Stimulated activated CD8-positive, alpha-beta memory T cell treated with anti-CD3 and anti-CD28 coated beads, Interleukin-15, amount 100 ng/mL, for 1 hour (primary cell): Measurements from ENCODE around the gene RBM19.

Experiments used
- DNase-seq: peaks from one replicate; pipeline ENCODE4 v3.0.0-alpha.2; 2020; ENCODE audit warnings: low read depth

RBM19 gene

GRCh38 chr12:113882690-113883089, 83.4 kb downstream of the RBM19 start:
- DNase-seq, result no peak

DNA sequence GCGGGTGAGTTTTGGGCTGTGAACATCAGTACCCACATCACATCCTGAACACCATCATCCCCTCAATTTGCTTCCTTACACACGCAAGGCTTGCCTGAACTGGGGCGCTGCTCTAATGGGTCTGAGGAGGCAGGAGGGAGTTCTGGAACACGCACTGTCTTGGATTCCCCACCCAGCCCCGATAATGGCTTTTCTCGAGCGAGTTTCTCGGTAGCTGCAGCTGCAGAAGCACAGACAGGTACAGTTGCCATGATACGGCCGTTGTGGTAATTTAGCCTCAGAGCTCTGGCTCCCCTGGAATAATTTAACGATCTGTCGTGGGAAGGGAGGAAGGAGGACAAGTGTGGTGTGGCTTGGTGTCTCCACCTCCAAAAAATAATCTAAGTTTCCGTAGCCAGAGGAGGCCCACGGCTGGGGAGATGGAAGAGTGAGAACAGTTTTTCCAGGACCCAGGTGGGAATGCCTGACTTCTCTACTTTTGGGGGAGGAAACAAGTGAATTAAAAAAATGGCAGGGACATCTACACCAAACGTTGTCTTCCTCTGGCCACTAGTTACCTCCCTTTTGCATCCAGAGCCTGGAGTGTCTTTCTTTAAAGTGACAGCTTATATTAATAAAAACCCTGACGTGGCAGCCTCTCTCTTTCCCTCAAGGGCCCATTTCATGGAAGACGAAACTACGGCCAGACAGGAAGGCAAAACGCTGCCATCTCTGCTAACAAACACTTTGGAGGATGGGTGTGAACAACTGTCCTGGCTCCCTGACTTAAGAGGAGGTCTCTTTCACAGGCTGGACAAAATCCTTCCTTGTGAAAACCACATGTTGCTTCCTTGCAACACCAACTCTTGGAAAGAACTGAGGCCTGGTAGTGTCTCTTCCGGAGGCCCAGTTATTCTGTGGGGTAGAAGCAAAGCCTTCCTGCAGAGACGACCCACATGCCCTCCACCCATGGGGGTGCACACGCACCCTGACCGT, 84.8 kb downstream of the RBM19 start:
- no peak for DNase-seq

- no peak for DNase-seq
These were observed 85.8 kb downstream of the RBM19 start for GRCh38 chr12:113880326-113880725.

DNA sequence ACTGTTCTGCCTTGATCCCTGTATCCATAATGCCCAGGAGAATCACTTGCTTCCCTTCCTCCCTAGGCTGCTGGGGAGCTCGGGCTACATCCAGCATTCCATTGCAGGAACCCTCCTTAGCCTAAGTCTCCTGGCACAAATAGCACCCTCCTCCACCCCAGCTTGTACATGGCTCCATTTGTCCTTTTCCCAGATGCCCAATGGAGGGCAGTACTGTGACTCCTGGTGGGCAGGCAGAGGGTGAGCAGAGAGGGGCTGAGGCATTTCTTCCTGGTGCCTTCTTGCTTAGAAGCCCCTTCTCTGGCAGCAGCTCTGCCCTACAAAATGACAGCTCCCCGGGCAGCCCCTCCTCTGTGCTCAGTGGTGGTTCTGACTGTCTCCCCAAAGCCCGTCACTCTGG, 86.5 kb downstream of the RBM19 start:
- no peak for DNase-seq

- no peak for DNase-seq
These were observed 88.5 kb downstream of the RBM19 start for GRCh38 chr12:113877607-113878006.

DNA sequence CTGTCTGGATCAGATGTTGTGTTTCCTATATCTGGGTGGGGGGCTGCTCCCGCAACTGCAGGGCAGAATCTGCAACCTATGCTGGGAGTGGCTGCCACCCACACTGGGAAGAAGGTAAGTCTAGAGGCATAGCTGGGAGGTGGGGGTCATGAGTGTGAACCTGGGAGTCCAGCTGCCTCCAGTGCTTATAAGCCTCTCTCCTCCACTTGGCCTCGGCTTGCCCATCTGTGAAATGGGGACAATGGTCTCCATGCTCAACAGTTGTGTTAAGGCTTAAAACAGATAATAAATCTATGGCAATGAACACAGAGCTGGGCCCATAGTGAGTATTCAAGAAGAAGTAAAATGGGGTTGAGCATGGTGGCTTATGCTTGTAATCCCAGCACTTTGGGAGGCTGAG, 90.0 kb downstream of the RBM19 start:
- no peak for DNase-seq

DNA sequence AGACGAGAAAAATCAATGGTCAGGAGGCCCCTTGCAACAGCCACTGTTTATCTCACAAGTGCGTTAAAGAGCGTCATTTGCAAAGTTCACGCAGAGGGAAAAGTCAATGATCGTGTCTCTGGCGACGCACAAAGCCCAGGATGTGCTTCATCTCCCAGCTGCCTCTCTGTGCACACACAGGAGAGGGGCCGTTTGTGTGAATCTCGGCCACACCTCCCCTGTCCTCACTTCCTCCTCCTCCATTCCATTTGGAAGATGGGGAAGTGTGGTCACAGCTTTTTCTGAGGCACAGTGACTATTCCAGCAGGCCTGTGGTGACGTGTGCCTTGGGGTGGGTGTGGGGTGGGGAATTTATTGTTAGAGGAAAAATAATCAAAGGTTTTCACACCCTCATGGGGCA, 90.4 kb downstream of the RBM19 start:
- no peak for DNase-seq

GRCh38 chr12:113874999-113875561, 91.0 kb downstream of the RBM19 start:
- DNase-seq, result no peak

DNA sequence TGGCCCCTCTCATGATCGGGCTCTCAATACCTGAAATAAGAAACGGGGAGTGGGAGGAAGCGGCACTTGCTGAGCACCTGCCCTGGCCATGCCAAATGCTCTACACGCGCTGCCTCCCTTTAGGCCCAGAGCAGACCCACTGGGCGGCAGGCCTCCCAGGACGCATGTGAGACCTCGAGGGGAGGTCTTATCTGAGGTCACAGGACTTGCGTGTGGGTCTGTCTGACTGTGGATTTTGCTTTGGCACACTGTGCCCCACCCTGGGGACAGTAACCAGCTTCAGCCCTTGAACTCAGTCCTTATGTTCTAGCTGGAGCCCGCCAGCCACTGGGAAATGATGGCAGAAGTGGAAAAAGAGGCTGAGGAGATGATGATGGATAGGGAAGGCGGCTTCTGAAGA, 91.8 kb downstream of the RBM19 start:
- no peak for DNase-seq

GRCh38 chr12:113873740-113874139, 92.4 kb downstream of the RBM19 start:
- DNase-seq, result no peak

DNA sequence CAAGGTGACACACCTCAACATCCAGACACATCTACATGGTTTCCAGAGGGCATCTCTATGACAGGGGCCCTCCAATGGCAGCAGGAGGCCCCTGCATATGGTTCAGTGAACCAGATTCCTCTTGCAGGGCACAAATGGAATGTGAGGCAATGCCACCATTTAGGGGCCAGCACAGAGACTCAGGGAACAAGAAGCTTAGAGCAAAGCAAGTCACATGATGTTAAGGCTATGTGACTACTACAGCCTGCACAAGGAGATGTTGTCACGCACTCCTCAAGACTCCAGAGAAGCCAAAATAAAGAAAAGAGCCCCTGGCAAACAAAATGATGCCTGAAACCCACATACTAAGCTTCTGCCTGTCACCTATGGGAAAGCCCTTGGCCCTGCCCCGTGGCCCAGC, 95.2 kb downstream of the RBM19 start:
- DNase-seq, result no peak

GRCh38 chr12:113870035-113870434, 96.1 kb downstream of the RBM19 start:
- no peak for DNase-seq

DNA sequence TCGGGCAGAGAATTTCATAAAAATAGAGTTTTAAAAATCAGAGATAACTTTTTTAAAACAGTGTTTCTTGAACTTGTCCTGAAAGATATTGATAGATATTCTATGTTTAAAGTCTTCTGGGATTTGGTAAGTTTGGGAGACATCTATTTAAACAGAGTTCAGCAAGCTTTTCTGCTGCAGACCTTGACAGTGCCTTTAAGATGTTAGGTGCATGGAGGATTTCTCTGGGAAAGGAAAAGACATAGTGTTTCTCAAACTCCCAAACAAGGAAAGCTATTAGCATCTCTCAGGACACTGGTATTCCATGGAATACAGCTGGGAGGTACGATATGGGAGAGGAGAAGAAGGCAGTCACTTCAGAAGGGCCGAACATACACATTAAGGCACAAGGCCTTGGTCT, 97.8 kb downstream of the RBM19 start:
- no peak for DNase-seq

DNA sequence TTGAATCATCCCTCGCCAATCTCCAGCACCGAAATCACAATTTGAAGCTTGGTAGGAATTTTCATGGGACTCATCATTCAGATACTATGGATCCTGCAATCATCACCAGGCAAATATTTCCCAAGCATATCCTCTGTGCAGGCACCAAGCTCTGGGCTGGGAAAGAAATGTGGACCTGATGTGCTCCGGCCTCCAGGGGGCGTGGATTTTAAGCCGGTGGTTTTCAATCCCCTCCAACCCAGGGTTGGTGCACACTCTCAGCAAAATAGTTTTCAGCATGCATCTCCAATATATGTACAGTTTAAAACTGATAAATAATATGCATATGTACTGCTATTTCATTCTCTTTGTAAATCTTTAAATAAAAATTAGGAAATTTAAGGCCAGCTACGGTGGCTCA, 98.9 kb downstream of the RBM19 start:
- DNase-seq, result no peak

GRCh38 chr12:113866496-113866895, 99.6 kb downstream of the RBM19 start:
- no peak for DNase-seq

GRCh38 chr12:113863455-113863845, 102.7 kb downstream of the RBM19 start:
- DNase-seq, result no peak

GRCh38 chr12:113862590-113863454, 103.3 kb downstream of the RBM19 start:
- DNase-seq, result no peak

DNA sequence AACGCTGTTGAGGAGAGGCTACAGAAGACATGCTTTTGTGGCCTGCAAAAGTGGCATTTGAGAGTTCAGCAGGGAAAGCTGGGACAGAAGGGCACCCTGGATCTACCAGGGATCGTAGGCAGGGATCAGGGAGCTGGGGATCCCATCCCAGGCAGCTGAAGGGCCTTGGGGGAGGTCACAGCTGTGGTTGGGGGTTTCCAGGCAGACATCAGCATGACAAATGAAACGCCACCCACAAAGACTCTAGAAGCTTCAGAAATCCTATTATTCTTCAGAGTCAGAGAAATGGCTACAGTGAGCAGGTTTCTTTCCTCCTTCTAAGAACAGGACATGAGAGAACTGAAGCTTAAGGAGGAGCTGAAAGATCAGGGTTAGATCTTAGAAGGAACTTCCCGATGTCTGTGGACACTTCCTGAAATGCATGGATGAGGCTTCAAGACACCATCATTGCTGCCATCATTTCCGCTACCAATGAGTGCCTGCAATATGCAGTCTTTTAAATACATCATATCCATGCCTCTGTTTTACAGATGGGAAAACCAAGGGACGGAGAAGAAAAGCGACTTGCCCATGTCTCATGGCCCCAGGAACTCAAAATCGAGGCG, 104.3 kb downstream of the RBM19 start:
- DNase-seq, result no peak

DNA sequence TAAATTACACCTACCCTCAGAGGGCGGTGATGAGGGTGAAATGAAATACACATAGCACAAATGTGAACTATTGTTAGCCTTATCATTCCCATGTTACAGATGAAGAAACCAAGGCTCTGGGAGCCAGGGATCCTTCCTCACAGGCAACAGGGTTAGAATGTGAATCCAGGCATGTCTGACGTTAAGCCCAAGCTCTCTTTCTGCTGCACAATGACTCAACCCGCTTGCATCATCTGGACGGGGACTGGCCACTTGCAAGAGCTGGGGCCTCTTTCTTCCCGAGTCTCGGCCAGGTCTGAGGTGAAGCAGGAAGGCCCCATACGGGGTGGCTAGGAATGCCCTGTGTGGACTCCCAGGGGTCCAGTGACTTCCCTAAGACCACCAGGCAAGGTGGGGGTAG, 105.2 kb downstream of the RBM19 start:
- no peak for DNase-seq

GRCh38 chr12:113860059-113860820, 105.9 kb downstream of the RBM19 start:
- no peak for DNase-seq

GRCh38 chr12:113858841-113859386, 107.2 kb downstream of the RBM19 start:
- no peak for DNase-seq
